Activated CD4-positive, alpha-beta memory T cell treated with anti-CD3 and anti-CD28 coated beads for 36 hours (primary cell): ENCODE results near the gene TSC22D2. TPM values are rescaled to one million over a fixed set of nuclear protein-coding genes. Genes with fewer than 3 reads are reported as not detected.

ENCODE experiments used
- CTCF ChIA-PET: fragments of 350-600 bp; sonication (Branson Sonifier 250); formaldehyde crosslinking; loops from one replicate; lab custom pipeline; 2021; ENCODE audit warnings: antibody characterized with exemption, inconsistent platforms; lab: Charles Lee
- POLR2A ChIA-PET: fragments of 350-600 bp; sonication (Branson Sonifier 250); formaldehyde crosslinking; loops from one replicate; lab custom pipeline; 2021; ENCODE audit warnings: antibody characterized with exemption; lab: Charles Lee
- DNase-seq: peaks from one replicate; pipeline ENCODE4 v3.0.0-alpha.2; 2020
- H3K27ac Mint-ChIP-seq: one replicate; pipeline ENCODE4 v1.8.0; 2021; ENCODE audit warnings: mixed read lengths
- H3K27me3 Mint-ChIP-seq: one replicate; pipeline ENCODE4 v1.8.0; 2021; ENCODE audit warnings: mixed read lengths
- H3K36me3 Mint-ChIP-seq: one replicate; pipeline ENCODE4 v1.8.0; 2021; ENCODE audit warnings: mixed read lengths
- H3K4me1 Mint-ChIP-seq: one replicate; pipeline ENCODE4 v1.8.0; 2021; ENCODE audit warnings: low read depth, mixed read lengths
- H3K4me3 Mint-ChIP-seq: one replicate; pipeline ENCODE4 v1.8.0; 2021; ENCODE audit warnings: mild to moderate bottlenecking, mixed read lengths
- H3K9me3 Mint-ChIP-seq: one replicate; pipeline ENCODE4 v1.8.0; 2021; ENCODE audit warnings: mixed read lengths
- intact Hi-C: fragments of 100-400 bp; cut with micrococcal nuclease; formaldehyde crosslinking; loops from one replicate; pipeline ENCODE4 v1.15.1; 2023
- total RNA-seq, 2 experiments: library from RNA; stranded (reverse); gene quantifications; one replicate each; pipeline ENCODE4 v1.2.3, GENCODE V29; 2021

Gene TSC22D2
- total RNA-seq, 2 experiments from 2014 or later: 12.3 to 13.7 TPM

DNA sequence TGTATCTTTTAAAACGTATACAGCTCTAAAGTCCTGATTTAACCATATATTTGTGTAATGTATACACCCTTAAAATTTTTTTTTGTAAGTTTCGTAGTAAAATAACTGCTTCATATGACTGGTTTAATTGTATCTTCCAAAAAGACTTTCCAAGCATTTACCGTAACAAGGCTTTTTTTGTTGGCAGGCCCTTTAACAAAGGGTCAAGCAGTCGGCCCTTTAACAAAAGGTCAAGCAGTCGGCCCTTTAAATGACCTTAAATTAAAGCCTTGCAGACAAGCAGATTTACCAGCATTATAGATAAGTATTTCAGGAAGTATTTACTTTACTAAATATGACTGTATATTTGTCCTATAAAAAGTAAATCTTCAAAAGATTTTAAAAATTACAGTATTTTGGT is 28.1 kb downstream of the TSC22D2 start:
- Mint-ChIP-seq H3K9me3 (no peaks in the 10 kb centered on the region), H3K27me3 (no peaks in the 10 kb centered on the region), H3K4me1 (peaks cover 12% of the 10 kb centered on the region), H3K36me3 (peaks cover 3% of the 10 kb centered on the region), H3K27ac (no peak overlapping the region), H3K4me3 (no peak overlapping the region)
- POLR2A ChIA-PET: no interaction called here
- no peak for DNase-seq
- intact Hi-C loops: no loop called here
- CTCF ChIA-PET: no interaction called here

DNA sequence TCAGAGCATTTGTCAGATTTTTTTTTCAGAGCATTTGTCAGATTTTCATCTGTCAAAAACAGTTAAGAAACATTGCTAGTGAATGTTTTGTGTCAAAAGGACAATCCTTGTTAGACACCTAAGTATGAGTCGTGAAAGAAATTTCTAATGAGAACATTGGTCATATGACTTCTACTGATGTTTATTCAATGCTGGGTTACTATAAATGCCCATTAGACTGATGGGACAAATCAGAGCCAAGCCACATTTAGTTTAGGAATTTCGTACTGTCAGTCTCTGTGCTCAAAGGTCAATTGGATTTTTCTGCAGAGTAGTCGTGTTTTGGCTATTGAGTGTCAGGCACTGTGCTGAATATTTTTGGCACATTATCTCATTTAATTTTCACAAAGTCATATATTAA is 31.6 kb downstream of the TSC22D2 start:
- no peak for DNase-seq
- Mint-ChIP-seq H3K4me3 (no peak overlapping the region), H3K4me1 (peaks cover 19% of the 10 kb centered on the region), H3K27me3 (no peaks in the 10 kb centered on the region), H3K27ac (no peak overlapping the region), H3K36me3 (peaks cover 21% of the 10 kb centered on the region), H3K9me3 (no peaks in the 10 kb centered on the region)
- ChIA-PET POLR2A (no interaction called here), CTCF (no interaction called here)
- intact Hi-C loops: no loop called here

DNA sequence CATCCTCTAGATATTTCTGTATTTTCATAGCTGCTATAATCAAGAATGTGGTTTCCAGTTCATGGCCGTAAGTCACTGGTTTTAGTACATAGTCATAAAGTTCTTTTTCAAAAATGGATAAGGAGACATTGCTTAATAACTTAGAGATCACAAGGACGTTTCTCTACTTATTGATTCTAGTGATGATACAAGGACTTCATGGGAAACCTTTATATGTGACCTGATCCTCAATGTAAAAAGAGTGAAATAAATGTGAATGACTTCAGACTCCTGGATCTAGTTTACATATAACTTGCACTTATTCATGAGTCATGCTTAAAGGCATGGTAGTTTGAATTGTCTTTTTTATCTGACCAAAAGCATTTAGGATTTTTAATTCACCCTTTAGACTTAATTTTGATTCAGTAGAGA is 35.2 kb downstream of the TSC22D2 start:
- no peak for DNase-seq
- Mint-ChIP-seq H3K4me1 (peaks cover 33% of the 10 kb centered on the region), H3K27me3 (no peaks in the 10 kb centered on the region), H3K36me3 (peaks cover 21% of the 10 kb centered on the region), H3K9me3 (no peaks in the 10 kb centered on the region), H3K27ac (no peak overlapping the region), H3K4me3 (no peak overlapping the region)
- intact Hi-C loops: no loop called here
- POLR2A ChIA-PET: no interaction called here
- CTCF ChIA-PET: no interaction called here

DNA sequence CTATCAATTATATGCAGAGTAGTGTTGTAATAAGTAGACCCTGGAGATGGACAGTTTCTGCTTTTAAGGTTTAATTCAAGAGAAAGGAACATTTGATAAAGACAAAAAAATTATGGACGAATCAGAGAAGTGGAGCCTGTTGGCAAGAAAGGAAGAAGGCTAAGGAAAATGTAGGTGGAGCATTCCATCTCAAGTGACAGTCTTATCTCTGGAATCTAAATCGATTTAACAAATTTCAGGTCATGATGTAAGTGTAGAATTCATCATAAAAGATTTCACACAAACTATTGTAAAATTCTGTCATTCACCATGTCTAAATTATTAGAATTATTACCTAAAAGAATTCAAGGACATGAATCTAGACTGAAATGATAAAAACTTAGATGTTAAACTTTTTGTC is 36.3 kb downstream of the TSC22D2 start:
- DNase-seq: no peak
- POLR2A ChIA-PET: no interaction called here
- Mint-ChIP-seq H3K4me3 (no peak overlapping the region), H3K27ac (no peak overlapping the region), H3K36me3 (peaks cover 21% of the 10 kb centered on the region), H3K9me3 (no peaks in the 10 kb centered on the region), H3K4me1 (peaks cover 37% of the 10 kb centered on the region), H3K27me3 (no peaks in the 10 kb centered on the region)
- CTCF ChIA-PET: no interaction called here
- intact Hi-C loops: no loop called here

DNA sequence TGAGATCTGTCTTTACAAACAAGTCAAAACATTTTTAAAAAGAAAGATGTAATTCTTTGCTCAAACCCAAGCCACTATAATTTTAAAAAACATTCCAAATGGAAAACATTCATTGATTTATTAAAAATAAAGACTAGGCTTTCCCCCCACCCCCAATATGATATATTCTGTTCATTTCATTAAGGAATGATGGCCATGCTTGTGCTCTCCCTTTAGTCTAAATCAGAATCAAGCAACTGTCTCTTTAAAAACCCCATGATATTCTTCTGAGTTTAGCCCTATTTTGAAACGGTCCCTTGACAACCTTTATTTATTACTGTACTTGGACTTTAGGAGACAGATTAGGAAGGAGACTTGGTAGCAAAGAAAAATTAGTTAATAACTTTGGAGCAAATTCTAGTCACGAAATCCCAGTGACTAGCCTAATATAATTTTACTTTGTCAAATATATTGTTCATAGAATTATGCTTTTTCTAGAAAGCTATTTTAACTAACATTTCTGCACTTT is 38.4 kb downstream of the TSC22D2 start:
- intact Hi-C loops: loop anchor here (2.0 kb wide), 1 partner anchor 34 kb away; no protein-coding TSS in a partner anchor
- ChIA-PET POLR2A (interaction anchor here (0.6 kb wide), 1 partner anchor 627 kb away, joined by 4 read pairs; no protein-coding TSS in a partner anchor), CTCF (no interaction called here)
- H3K36me3 Mint-ChIP-seq: peaks cover 15% of the 10 kb centered on the region
- no peak for DNase-seq
- H3K4me1 Mint-ChIP-seq: peaks cover 40% of the 10 kb centered on the region
- H3K4me3 Mint-ChIP-seq: no peak overlapping the region
- H3K27ac Mint-ChIP-seq: no peak overlapping the region
- no peaks in the 10 kb centered on the region for H3K27me3 Mint-ChIP-seq
- H3K9me3 Mint-ChIP-seq: no peaks in the 10 kb centered on the region

DNA sequence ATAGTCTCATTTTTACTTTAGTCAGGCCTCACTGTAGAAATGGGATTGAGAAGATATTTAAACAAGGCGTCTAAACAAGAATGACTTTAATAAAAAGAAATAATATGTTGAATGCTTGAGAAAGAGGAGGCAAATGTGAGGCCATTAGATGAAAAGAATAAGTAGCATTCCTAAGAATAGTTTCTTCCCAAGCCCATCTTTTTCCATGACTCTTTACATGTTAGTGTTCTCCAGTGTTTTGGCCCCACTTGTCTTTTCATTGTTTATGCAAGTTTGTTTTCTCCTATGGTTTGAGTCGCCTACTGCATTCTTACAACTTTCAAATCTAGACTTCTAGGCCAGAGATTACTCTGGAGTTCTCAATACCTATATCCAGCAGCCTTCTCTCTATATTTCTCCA is 39.0 kb downstream of the TSC22D2 start:
- Mint-ChIP-seq H3K27ac (no peak overlapping the region), H3K36me3 (peaks cover 9% of the 10 kb centered on the region), H3K4me1 (peaks cover 37% of the 10 kb centered on the region), H3K27me3 (no peaks in the 10 kb centered on the region), H3K9me3 (no peaks in the 10 kb centered on the region), H3K4me3 (no peak overlapping the region)
- intact Hi-C loops: loop anchor here (2.0 kb wide), 1 partner anchor 34 kb away; no protein-coding TSS in a partner anchor
- no peak for DNase-seq
- ChIA-PET POLR2A (no interaction called here), CTCF (no interaction called here)

DNA sequence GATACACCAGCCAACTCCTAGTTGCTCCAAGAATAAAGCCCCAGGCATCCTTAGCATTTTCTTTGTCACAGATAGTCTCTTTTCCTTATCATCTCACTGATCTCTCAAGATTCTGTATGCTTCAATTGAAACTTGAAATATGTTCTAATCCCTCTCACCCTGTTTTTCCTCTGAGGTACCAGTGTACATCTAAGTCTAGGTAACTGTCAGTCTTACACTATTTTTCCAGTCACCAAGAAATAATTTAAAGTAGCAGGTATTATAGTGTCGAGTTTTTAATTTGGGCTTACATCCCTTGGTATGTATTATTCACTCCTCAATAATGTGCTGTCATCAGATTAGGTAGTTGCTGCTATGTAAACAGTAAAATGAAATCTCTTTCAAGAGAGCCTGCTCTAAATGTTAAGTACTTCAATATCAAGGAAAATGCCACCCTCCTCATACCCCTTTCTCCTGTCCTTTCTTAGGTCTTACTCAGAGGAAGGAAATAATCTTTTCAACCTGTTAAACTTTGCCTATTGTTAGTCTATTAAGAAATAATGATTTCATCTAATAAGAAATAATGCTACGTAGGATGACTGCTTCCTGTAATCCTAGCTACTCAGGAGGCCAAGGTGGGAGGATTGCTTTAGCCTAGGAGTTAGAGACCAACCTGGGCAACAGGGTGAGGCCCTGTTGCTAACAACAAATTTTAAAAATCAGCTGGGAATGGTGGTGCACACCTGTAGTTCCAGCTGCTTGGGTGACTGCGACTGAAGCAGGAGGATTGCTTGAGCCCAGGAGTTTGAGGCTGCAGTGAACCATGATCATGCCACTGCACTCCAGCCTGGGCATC is 39.8 kb downstream of the TSC22D2 start:
- H3K27me3 Mint-ChIP-seq: no peaks in the 10 kb centered on the region
- CTCF ChIA-PET: no interaction called here
- H3K9me3 Mint-ChIP-seq: no peaks in the 10 kb centered on the region
- intact Hi-C loops: loop anchor here (2.0 kb wide), 1 partner anchor 35 kb away; no protein-coding TSS in a partner anchor
- H3K4me3 Mint-ChIP-seq: no peak overlapping the region
- peaks cover 8% of the 10 kb centered on the region for H3K36me3 Mint-ChIP-seq
- POLR2A ChIA-PET: no interaction called here
- H3K4me1 Mint-ChIP-seq: peaks cover 36% of the 10 kb centered on the region
- H3K27ac Mint-ChIP-seq: no peak overlapping the region
- no peak for DNase-seq

DNA sequence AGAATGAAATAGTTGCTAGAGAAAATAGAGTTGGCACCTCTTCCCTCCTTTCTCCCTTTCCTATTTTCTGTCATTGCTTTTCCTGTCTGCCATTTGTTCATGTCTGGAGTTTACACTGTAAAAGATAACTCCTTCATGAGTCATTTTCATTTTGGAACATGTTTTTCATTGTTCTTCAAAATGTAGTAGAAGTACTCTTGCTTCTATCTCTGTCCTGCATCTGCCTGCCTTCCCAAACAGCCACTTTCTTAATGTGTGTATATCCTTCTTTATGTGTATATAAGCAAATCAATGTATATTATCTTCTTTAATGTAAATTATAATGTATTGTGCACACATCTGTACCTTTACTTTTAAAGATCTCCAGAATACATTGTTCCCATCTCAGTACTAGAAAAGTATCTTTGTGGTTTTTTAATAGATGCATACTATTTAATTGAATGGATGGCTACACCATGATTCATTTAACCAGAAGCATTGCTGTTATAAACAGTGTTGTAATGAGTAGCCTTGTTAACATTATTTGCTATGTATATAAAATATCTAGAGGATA is 41.1 kb downstream of the TSC22D2 start:
- POLR2A ChIA-PET: no interaction called here

DNA sequence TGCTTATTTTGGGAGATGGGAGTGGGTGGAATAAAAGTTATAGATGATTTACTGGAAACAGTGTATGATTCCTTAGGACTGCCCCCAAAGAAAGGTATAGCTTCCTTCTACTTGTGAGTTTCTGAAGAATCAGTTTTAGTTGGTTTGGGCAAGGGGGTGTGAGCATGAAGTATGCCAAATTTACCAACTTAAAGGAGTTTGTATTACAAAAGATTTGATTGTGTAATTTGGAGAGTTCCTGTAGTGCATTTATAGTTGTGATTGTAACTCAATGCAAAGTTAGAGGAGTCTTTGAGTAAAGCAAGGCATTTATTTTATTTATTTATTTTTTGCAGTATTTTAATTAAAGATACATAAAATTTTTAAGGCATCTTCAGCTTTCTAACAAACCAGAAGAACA is 42.8 kb downstream of the TSC22D2 start:
- no peak overlapping the region for H3K4me3 Mint-ChIP-seq
- no peaks in the 10 kb centered on the region for H3K9me3 Mint-ChIP-seq
- H3K27me3 Mint-ChIP-seq: no peaks in the 10 kb centered on the region
- H3K36me3 Mint-ChIP-seq: no peaks in the 10 kb centered on the region
- peaks cover 34% of the 10 kb centered on the region for H3K4me1 Mint-ChIP-seq
- DNase-seq: no peak
- ChIA-PET POLR2A (no interaction called here), CTCF (no interaction called here)
- no peak overlapping the region for H3K27ac Mint-ChIP-seq
- intact Hi-C loops: no loop called here

More for the DNA sequence above, 41.1 kb downstream of the TSC22D2 start:
- CTCF ChIA-PET: no interaction called here
- DNase-seq: no peak
- Mint-ChIP-seq H3K27ac (peak overlapping the region; percentile 15), H3K9me3 (no peaks in the 10 kb centered on the region), H3K4me1 (peaks cover 34% of the 10 kb centered on the region), H3K4me3 (no peak overlapping the region), H3K27me3 (no peaks in the 10 kb centered on the region), H3K36me3 (peaks cover under 1% of the 10 kb centered on the region)
- intact Hi-C loops: no loop called here

DNA sequence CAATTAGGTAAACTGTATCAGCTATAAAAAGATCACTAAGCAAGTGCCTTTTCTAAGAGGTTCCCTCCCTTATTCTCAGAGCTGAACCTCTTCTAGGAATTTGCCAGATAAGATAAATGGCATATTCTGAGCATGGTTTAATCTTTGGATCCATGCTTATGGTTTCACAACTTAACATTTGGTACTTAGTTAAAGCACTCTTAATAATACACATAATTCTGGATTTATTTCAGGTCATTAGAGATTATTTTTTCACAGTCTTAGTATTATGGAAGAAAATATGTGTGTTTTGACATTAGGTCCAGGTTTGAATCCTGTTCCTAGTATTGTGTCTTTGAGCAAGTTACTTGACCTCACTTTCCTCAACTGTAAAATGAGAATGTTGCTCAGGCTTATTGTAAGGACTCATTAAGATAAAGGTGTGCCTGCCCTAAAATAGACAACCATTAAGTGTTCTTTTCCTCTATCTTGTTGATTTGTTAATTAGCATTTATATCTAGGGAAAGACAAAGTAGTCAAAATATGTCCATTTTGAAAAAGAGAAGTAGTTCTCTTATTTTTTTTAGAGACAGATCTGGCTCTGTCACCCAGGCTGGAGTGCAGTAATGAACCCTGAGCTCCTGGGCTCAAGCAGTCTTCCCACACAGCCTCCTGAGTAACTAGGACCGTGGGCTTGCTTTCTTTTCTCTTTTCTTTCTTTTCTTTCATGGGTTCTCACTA is 43.4 kb downstream of the TSC22D2 start:
- H3K27me3 Mint-ChIP-seq: no peaks in the 10 kb centered on the region
- CTCF ChIA-PET: no interaction called here

DNA sequence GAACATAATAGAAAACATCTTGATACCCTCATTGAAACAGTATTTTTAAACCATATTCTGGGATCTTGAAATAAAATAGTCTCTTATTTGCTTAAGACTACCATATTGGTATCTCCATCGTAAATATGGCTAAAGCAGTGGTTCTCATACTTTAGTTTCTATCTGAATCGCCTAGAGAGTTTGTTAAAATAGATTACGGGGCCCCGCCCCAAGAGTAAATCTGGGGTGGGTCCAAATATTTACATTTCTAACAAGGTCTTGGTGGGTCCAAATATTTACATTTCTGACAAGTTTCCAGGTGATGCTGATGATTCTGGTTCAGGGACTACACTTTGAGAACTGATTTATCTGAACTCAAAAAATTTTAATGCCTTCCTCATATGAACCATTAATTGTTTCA is 45.3 kb downstream of the TSC22D2 start:
- Mint-ChIP-seq H3K4me3 (no peak overlapping the region), H3K9me3 (no peaks in the 10 kb centered on the region), H3K36me3 (peaks cover 4% of the 10 kb centered on the region), H3K27ac (no peak overlapping the region), H3K4me1 (peaks cover 18% of the 10 kb centered on the region), H3K27me3 (no peaks in the 10 kb centered on the region)
- CTCF ChIA-PET: no interaction called here
- POLR2A ChIA-PET: no interaction called here
- DNase-seq: no peak
- intact Hi-C loops: no loop called here

More for the DNA sequence above, 43.4 kb downstream of the TSC22D2 start:
- intact Hi-C loops: no loop called here
- H3K9me3 Mint-ChIP-seq: no peaks in the 10 kb centered on the region
- peaks cover 30% of the 10 kb centered on the region for H3K4me1 Mint-ChIP-seq
- no peaks in the 10 kb centered on the region for H3K36me3 Mint-ChIP-seq
- H3K27ac Mint-ChIP-seq: no peak overlapping the region
- POLR2A ChIA-PET: no interaction called here
- H3K4me3 Mint-ChIP-seq: no peak overlapping the region
- DNase-seq: no peak

DNA sequence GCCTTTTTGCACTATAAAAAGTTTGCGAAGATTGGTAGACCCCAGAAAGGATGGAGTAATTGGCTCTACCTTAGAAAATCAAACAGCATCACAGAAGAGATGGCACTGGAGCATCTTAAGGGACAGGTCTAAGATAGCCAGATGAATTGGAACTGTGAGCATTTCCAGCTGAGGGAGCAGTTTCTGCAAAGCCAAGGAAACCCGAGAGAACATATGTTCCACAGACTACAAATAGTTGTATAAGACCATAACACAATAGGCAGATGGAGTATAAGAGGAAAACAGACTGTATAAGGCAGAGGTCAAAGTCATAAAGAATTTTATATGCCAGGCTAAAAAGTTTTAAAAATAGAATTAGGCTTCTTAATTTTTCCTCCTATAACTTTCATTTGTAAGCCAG is 46.0 kb downstream of the TSC22D2 start:
- CTCF ChIA-PET: no interaction called here
- Mint-ChIP-seq H3K9me3 (no peaks in the 10 kb centered on the region), H3K27ac (no peak overlapping the region), H3K4me3 (no peak overlapping the region), H3K36me3 (peaks cover 10% of the 10 kb centered on the region), H3K4me1 (peaks cover 17% of the 10 kb centered on the region), H3K27me3 (no peaks in the 10 kb centered on the region)
- intact Hi-C loops: no loop called here
- no peak for DNase-seq
- POLR2A ChIA-PET: no interaction called here
